ENCODE results near the gene SLC16A3. TPM values are rescaled to one million over a fixed set of nuclear protein-coding genes. Genes with fewer than 3 reads are reported as not detected.

SLC16A3 gene
- total RNA-seq, 1 donor from 2014 or later: 8.5 TPM

- DNase-seq: no peak
- no peaks in the 10 kb centered on the region for H3K36me3 ChIP-seq
- no peak overlapping the region for H3K4me3 ChIP-seq
- intact Hi-C loops (cut with micrococcal nuclease): no loop called here
- no peaks in the 10 kb centered on the region for H3K27me3 ChIP-seq (ENCODE audit: low read depth)
- H3K27ac ChIP-seq (replicated peaks): no peak overlapping the region
- TF ChIP-seq CTCF (IDR thresholded peaks at IDR 0.05; ENCODE audit: borderline replicate concordance): no peak
- peaks cover 16% of the 10 kb centered on the region for H3K4me1 ChIP-seq
- H3K9me3 ChIP-seq (replicated peaks): no peaks in the 10 kb centered on the region
Observed at GRCh38 chr17:82278786-82279391, 50.0 kb downstream of the SLC16A3 start.

GRCh38 chr17:82280537-82280936 lies 51.7 kb downstream of the SLC16A3 start:
- no peaks in the 10 kb centered on the region for H3K27me3 ChIP-seq (ENCODE audit: low read depth)
- no peak overlapping the region for H3K4me3 ChIP-seq
- no peaks in the 10 kb centered on the region for H3K36me3 ChIP-seq
- no peaks in the 10 kb centered on the region for H3K9me3 ChIP-seq (replicated peaks)
- no peak for TF ChIP-seq CTCF (IDR thresholded peaks at IDR 0.05; ENCODE audit: borderline replicate concordance)
- peaks cover 7% of the 10 kb centered on the region for H3K4me1 ChIP-seq
- no peak overlapping the region for H3K27ac ChIP-seq (replicated peaks)
- intact Hi-C loops (cut with micrococcal nuclease): no loop called here
- no peak for DNase-seq

GRCh38 chr17:82281076-82281475 lies 52.2 kb downstream of the SLC16A3 start:
- no peak for DNase-seq
- H3K4me1 ChIP-seq: peaks cover 7% of the 10 kb centered on the region
- no peaks in the 10 kb centered on the region for H3K36me3 ChIP-seq
- no peaks in the 10 kb centered on the region for H3K27me3 ChIP-seq (ENCODE audit: low read depth)
- H3K9me3 ChIP-seq (replicated peaks): no peaks in the 10 kb centered on the region
- intact Hi-C loops (cut with micrococcal nuclease): no loop called here
- H3K27ac ChIP-seq (replicated peaks): no peak overlapping the region
- no peak overlapping the region for H3K4me3 ChIP-seq
- TF ChIP-seq CTCF (IDR thresholded peaks at IDR 0.05; ENCODE audit: borderline replicate concordance): no peak

GRCh38 chr17:82281502-82282238 lies 52.8 kb downstream of the SLC16A3 start:
- Histone ChIP-seq H3K27ac (replicated peaks) (no peak overlapping the region), H3K27me3 (ENCODE audit: low read depth) (no peaks in the 10 kb centered on the region), H3K9me3 (replicated peaks) (no peaks in the 10 kb centered on the region), H3K4me1 (peaks cover 7% of the 10 kb centered on the region), H3K4me3 (no peak overlapping the region), H3K36me3 (no peaks in the 10 kb centered on the region)
- no peak for TF ChIP-seq CTCF (IDR thresholded peaks at IDR 0.05; ENCODE audit: borderline replicate concordance)
- intact Hi-C loops (cut with micrococcal nuclease): no loop called here
- no peak for DNase-seq

- no peak for DNase-seq
- TF ChIP-seq CTCF (IDR thresholded peaks at IDR 0.05; ENCODE audit: borderline replicate concordance): no peak
- Histone ChIP-seq H3K9me3 (replicated peaks) (no peaks in the 10 kb centered on the region), H3K36me3 (no peaks in the 10 kb centered on the region), H3K27me3 (ENCODE audit: low read depth) (no peaks in the 10 kb centered on the region), H3K4me1 (peaks cover 15% of the 10 kb centered on the region), H3K4me3 (no peak overlapping the region), H3K27ac (replicated peaks) (no peak overlapping the region)
- intact Hi-C loops (cut with micrococcal nuclease): no loop called here
Observed at GRCh38 chr17:82282239-82283207, 53.7 kb downstream of the SLC16A3 start.
